Testis (tissue), 3 donors: ENCODE data around the gene LPO. TPM values are rescaled to one million over a fixed set of nuclear protein-coding genes. Genes with fewer than 3 reads are reported as not detected.

Experiments
- DNase-seq: peaks from one replicate; pipeline ENCODE4 v3.0.0-alpha.2; 2019
- H3K27ac ChIP-seq, 2 donors: fragments of 200-600 bp; sonication (generic); one replicate each; pipeline ENCODE4 v1.5.1; 2019
- H3K27me3 ChIP-seq: fragments of 200-600 bp; sonication (generic); one replicate; pipeline ENCODE4 v1.5.1; 2019
- H3K36me3 ChIP-seq: fragments of 200-600 bp; sonication (generic); one replicate; pipeline ENCODE4 v1.5.1; 2017; ENCODE audit warnings: low read depth; ENCODE audit errors: missing control alignments
- H3K4me1 ChIP-seq: fragments of 200-600 bp; sonication (generic); one replicate; pipeline ENCODE4 v1.5.1; 2019
- H3K4me3 ChIP-seq, 2 donors: fragments of 200-600 bp; sonication (generic); one replicate each; pipeline ENCODE4 v1.5.1; 2017 to 2019
- H3K9me3 ChIP-seq: fragments of 200-600 bp; sonication (generic); one replicate; pipeline ENCODE4 v1.5.1; 2017
- POLR2A ChIP-seq: fragments of 450-650 bp; IDR thresholded peaks from one replicate; pipeline ENCODE4 v1.6.1; 2017; ENCODE audit warnings: antibody characterized with exemption, mild to moderate bottlenecking, moderate library complexity
- WGBS, 2 donors: methylation state at CpG; one replicate each; pipeline ENCODE4 v1.1.5; 2018; 5-methylcytosine and 5-hydroxymethylcytosine counted together
- intact Hi-C: fragments of 100-400 bp; cut with DNase I; formaldehyde crosslinking; loops from one replicate; pipeline ENCODE4 v1.15.1; 2023; ENCODE audit warnings: low total_unique reads
- polyA plus RNA-seq: library from polyadenylated mRNA; stranded (reverse); fragments of 350-450 nt; fragmentation: Illumina TruSeq; extraction: RNeasy Lipid Tissue Mini Kit (QIAGEN cat#74804); gene quantifications from one replicate; pipeline ENCODE4 v1.2.3, GENCODE V29; 2014; ENCODE audit warnings: low read depth, low replicate concordance; ENCODE audit not compliant: insufficient read depth
- total RNA-seq, 2 donors: library from RNA; depleted of rRNA; stranded (reverse); fragments of >200 nt; gene quantifications; one replicate each; pipeline ENCODE4 v1.2.3, GENCODE V29; 2016
- TF ChIP-seq, protein P1 (sequence below), 3 experiments: fragments of 450-650 bp in 2 of 3; fragments of 200-600 bp in 1 of 3; sonication (generic) in 1 of 3; IDR thresholded peaks; one replicate each; pipeline ENCODE4 v1.5.1; 2016 to 2019; ENCODE audit warnings: antibody characterized with exemption in 3 of 3, mild to moderate bottlenecking in 2 of 3, moderate library complexity in 1 of 3

Gene LPO
- total and polyA plus RNA-seq, 3 donors from 2014 or later, result 1.8 to 2.7 (median 2.0) TPM

DNA sequence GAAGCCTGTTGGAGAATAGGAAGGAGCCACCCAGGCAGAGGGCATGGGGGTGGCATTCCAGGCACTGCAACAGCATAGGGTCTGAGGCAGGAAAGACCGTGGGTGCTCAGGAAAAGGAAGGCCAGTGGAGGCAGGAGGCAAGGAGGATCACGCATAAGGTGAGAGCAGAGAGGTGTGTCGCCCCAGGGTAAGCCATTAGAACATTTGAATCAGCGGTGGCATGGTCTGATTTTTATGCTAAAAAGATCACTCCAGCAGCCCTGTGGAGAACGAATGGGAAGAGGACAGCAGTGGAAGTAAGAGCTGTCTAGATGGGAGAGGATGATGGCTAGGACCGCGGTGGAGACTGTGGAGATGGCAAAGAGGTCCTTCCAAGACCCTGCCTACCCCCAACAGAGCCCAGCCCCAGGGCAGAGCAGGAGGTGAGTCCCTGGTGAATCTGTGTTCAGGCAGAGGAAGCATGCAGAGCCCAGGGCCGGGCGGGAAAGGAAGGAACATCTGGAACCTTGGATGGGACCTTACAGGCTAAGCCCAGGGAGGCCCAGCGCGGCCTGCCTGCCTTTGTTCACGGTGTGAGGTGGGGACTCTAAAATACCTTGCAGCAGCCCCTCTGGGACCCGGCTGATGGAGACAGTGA lies 7.8 kb downstream of the LPO start:
- DNase-seq, result no peak
- Histone ChIP-seq H3K36me3 (no peaks in the 10 kb centered on the region), H3K4me1 (no peaks in the 10 kb centered on the region), H3K4me3 (no peak overlapping the region), H3K9me3 (no peaks in the 10 kb centered on the region), H3K27me3 (no peaks in the 10 kb centered on the region), H3K27ac (no peak overlapping the region)
- intact Hi-C loops, result no loop called here
- 80 to 88% methylated on average over 12 to 13 of the region's 13 CpGs for WGBS, 2 donors
- TF ChIP-seq POLR2A, result no peak
- TF ChIP-seq, protein P1, sequence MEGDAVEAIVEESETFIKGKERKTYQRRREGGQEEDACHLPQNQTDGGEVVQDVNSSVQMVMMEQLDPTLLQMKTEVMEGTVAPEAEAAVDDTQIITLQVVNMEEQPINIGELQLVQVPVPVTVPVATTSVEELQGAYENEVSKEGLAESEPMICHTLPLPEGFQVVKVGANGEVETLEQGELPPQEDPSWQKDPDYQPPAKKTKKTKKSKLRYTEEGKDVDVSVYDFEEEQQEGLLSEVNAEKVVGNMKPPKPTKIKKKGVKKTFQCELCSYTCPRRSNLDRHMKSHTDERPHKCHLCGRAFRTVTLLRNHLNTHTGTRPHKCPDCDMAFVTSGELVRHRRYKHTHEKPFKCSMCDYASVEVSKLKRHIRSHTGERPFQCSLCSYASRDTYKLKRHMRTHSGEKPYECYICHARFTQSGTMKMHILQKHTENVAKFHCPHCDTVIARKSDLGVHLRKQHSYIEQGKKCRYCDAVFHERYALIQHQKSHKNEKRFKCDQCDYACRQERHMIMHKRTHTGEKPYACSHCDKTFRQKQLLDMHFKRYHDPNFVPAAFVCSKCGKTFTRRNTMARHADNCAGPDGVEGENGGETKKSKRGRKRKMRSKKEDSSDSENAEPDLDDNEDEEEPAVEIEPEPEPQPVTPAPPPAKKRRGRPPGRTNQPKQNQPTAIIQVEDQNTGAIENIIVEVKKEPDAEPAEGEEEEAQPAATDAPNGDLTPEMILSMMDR (IDR thresholded peaks at IDR 0.05), result no peak

DNA sequence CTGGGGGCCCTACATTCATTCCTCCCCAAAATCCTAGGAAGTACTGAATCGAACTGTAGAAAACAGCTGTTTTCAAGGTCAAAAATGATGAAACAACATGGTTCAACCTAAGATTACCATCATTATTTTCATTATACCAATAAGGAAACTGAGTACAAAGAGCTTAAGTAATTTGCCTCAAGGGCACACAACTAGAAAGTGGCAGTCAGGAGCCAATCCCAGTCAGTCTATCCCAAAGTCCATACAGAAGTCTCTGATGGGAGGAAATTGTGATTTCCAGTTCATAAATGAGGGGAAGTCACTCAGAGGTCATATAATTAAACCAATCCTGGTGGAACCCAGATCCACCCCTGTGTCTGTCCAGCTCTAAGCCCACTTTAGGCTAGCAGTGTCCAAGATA lies 8.4 kb downstream of the LPO start:
- intact Hi-C loops, result no loop called here
- no peaks in the 10 kb centered on the region for H3K27me3 ChIP-seq
- TF ChIP-seq, protein P1 (IDR thresholded peaks at IDR 0.05), result no peak
- no peak for TF ChIP-seq POLR2A
- H3K36me3 ChIP-seq, result no peaks in the 10 kb centered on the region
- no peaks in the 10 kb centered on the region for H3K9me3 ChIP-seq
- H3K4me1 ChIP-seq, result no peaks in the 10 kb centered on the region
- H3K4me3 ChIP-seq, result no peak overlapping the region
- DNase-seq, result no peak
- 22 to 50% methylated on average over 1 of the region's 1 CpG for WGBS, 2 donors
- no peak overlapping the region for H3K27ac ChIP-seq

DNA sequence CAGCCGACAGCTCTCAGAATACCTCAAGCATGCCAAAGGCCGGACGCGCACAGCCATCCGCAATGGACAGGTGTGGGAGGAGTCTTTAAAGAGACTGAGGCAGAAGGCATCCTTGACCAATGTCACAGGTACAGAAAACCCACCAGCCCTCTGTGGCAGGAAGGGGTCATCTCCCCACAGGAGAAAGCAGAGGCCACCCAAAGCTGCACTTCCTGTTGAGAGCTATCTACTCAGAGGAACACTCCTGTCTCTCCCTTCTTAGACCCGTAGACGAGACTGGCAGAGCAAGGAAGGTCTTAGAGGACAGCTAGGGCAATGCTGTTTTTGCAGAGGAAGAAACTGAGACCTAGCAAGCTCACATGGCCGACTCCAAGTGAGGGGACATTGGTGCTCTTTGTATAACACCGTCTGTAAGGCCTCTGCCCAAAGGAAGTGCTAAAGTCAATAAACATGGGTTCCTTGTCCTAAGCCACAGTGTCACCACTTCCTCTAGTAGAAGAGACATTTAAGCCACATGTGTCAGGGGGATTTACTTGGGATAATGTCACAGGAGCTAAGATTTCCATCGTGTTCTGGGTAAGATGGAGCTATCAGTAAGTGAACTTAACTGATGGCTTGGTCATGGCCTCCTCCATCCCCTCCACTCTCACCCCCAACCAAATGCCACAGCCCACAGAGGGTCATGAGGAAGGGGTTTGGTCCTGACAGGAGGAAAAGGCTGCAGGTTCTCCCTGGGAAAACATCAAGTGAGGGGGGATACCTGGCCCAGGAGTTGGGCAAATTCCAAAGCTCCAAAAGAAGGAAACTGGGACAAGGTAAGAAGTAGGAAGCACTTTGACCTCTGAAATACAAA lies 9.4 kb downstream of the LPO start:
- intact Hi-C loops, result no loop called here
- TF ChIP-seq POLR2A, result no peak
- TF ChIP-seq, protein P1 (IDR thresholded peaks at IDR 0.05), result no peak
- no peaks in the 10 kb centered on the region for H3K36me3 ChIP-seq
- WGBS, 2 donors, result 82 to 87% methylated on average over 10 of the region's 10 CpGs
- no peak overlapping the region for H3K27ac ChIP-seq
- H3K4me1 ChIP-seq, result no peaks in the 10 kb centered on the region
- no peaks in the 10 kb centered on the region for H3K9me3 ChIP-seq
- no peak for DNase-seq
- no peaks in the 10 kb centered on the region for H3K27me3 ChIP-seq
- no peak overlapping the region for H3K4me3 ChIP-seq

DNA sequence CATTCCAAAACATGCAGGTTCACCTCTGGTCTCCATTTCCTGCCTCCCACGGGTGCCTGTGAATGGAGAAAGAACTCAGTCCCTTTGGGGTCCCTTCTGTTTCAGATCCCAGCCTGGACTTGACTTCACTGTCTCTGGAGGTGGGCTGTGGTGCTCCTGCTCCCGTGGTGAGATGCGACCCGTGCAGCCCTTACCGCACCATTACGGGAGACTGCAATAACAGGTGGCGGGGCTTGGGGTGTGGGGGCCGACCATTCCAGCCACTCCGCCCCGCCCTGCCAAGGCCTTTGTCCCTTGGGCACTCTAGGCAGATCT lies 10.5 kb downstream of the LPO start:
- H3K4me3 ChIP-seq, result peak overlapping the region; percentile 42 to 61
- no peaks in the 10 kb centered on the region for H3K9me3 ChIP-seq
- H3K27ac ChIP-seq, result no peak overlapping the region
- no peaks in the 10 kb centered on the region for H3K27me3 ChIP-seq
- DNase-seq, result no peak
- intact Hi-C loops, result no loop called here
- TF ChIP-seq, protein P1 (IDR thresholded peaks at IDR 0.05), result no peak
- no peak for TF ChIP-seq POLR2A
- no peaks in the 10 kb centered on the region for H3K4me1 ChIP-seq
- WGBS, 2 donors, result 15 to 16% methylated on average over 9 to 10 of the region's 10 CpGs
- H3K36me3 ChIP-seq, result no peaks in the 10 kb centered on the region
